Natural killer cell (primary cell): ENCODE measurements around the gene AZI2. TPM values are rescaled to one million over a fixed set of nuclear protein-coding genes. Genes with fewer than 3 reads are reported as not detected.
A peak's percentile ranks its signal among the peaks of the same experiment; 100 is the strongest.

Source experiments
- ATAC-seq, 3 donors: fragments of 150-1000 bp in 2 of 3; fragments of 200-7000 bp in 1 of 3; cut with Tn5 transposase; 1 replicate in 1 of 3; 2 replicates in 2 of 3; pipeline ENCODE4 v1.10.0; 2021; ENCODE audit warnings: mild to moderate bottlenecking in 2 of 3, moderate library complexity in 2 of 3
- DNase-seq, 2 donors: peaks; one replicate each; pipeline versions ENCODE4 v3.0.0 to v3.0.0-alpha.2; 2013 to 2021; ENCODE audit warnings: mixed read lengths in 1 of 2
- H3K27ac ChIP-seq: one replicate; pipeline ENCODE4 v1.5.1; 2013; ENCODE audit warnings: mild to moderate bottlenecking, low read length
- H3K27me3 ChIP-seq: one replicate; pipeline ENCODE4 v1.6.1; 2013; ENCODE audit warnings: low read length; ENCODE audit not compliant: control insufficient read depth, insufficient read depth
- H3K36me3 ChIP-seq: one replicate; pipeline ENCODE4 v1.6.1; 2013; ENCODE audit warnings: low read length; ENCODE audit not compliant: control insufficient read depth, insufficient read depth
- H3K4me1 ChIP-seq: one replicate; pipeline ENCODE4 v1.6.1; 2013; ENCODE audit warnings: low read length; ENCODE audit not compliant: control insufficient read depth, insufficient read depth
- H3K4me3 ChIP-seq: one replicate; pipeline ENCODE4 v1.5.1; 2013; ENCODE audit warnings: low read length
- H3K9me3 ChIP-seq: one replicate; pipeline ENCODE4 v1.6.1; 2013; ENCODE audit warnings: low read length; ENCODE audit not compliant: control insufficient read depth, insufficient read depth
- H3K27ac Mint-ChIP-seq, 2 donors: one replicate each; pipeline ENCODE4 v1.8.0; 2022; ENCODE audit warnings: mild to moderate bottlenecking in 2 of 2, mixed read lengths in 2 of 2, moderate library complexity in 1 of 2
- H3K27me3 Mint-ChIP-seq, 2 donors: one replicate each; pipeline ENCODE4 v1.8.0; 2022; ENCODE audit warnings: low read depth in 2 of 2, mixed read lengths in 2 of 2
- H3K36me3 Mint-ChIP-seq: one replicate; pipeline ENCODE4 v1.8.0; 2022; ENCODE audit warnings: mixed read lengths
- H3K4me1 Mint-ChIP-seq, 2 donors: one replicate each; pipeline ENCODE4 v1.8.0; 2022; ENCODE audit warnings: mixed read lengths in 2 of 2
- H3K4me3 Mint-ChIP-seq: one replicate; pipeline ENCODE4 v1.8.0; 2022; ENCODE audit warnings: mild to moderate bottlenecking, moderate library complexity, mixed read lengths
- H3K9me3 Mint-ChIP-seq, 2 donors: one replicate each; pipeline ENCODE4 v1.8.0; 2022; ENCODE audit warnings: mixed read lengths in 2 of 2
- WGBS: methylation state at CpG from one replicate; pipeline ENCODE4 v1.1.7; 2013; ENCODE audit warnings: missing lambda C conversion rate; ENCODE audit not compliant: insufficient coverage; 5-methylcytosine and 5-hydroxymethylcytosine counted together
- intact Hi-C: fragments of 100-400 bp; cut with micrococcal nuclease; formaldehyde crosslinking; loops from one replicate; pipeline ENCODE4 v1.14.2; 2022
- total RNA-seq, 4 donors: library from RNA; stranded (reverse); fragments of 120-200 nt in 1 of 4; gene quantifications; one replicate each; pipeline versions ENCODE4 v1.2.3 to v1.2.4, GENCODE V29; 2013 to 2022
- TF ChIP-seq, protein P1 (sequence below): fragments of 200-600 bp; IDR thresholded peaks from one replicate; pipeline ENCODE4 v1.8.0; 2022; ENCODE audit warnings: antibody characterized with exemption

AZI2 gene
- total RNA-seq, 3 donors from 2014 or later (not counting 1 experiment from before 2014, with no cell fraction given): 29.3 to 38.6 (median 32.0) TPM

DNA sequence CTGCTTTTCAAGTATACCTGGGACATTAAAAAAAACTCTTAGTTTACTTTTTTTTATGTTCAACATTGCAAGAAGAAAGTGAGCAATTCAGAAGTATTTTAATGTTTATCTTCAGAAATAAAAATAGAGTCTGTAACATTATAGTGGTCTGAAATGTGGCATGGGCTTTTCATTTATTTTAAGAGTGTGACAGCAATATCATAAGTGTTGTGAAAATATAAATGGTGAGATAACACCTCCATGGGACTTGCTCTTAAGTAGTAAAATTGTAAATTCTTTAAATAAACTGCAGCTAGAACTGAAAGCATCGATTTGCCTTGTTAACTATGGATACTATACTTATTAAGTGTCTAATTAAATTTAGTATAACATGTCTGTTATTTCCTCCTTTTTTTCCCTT, 48.9 kb downstream of the AZI2 start:
- intact Hi-C loops: loop anchor here (2.0 to 5.0 kb wide), 2 partner anchors 27 to 48 kb away; partner anchors contain the start of genes AZI2 and ZCWPW2
- Mint-ChIP-seq H3K36me3 (no peaks in the 10 kb centered on the region), H3K9me3 (no peaks in the 10 kb centered on the region), H3K4me3 (peak overlapping the region; percentile 75), H3K27me3 (no peaks in the 10 kb centered on the region), H3K4me1 (peaks cover 45 to 64% of the 10 kb centered on the region in 2 donors), H3K27ac (peak overlapping the region; percentile 79 to 82)
- Histone ChIP-seq H3K27ac (peak overlapping the region; percentile 56), H3K4me1 (peaks cover 9% of the 10 kb centered on the region), H3K9me3 (no peaks in the 10 kb centered on the region), H3K27me3 (no peaks in the 10 kb centered on the region), H3K36me3 (peaks cover 31% of the 10 kb centered on the region), H3K4me3 (no peak overlapping the region)
- TF ChIP-seq, protein P1, sequence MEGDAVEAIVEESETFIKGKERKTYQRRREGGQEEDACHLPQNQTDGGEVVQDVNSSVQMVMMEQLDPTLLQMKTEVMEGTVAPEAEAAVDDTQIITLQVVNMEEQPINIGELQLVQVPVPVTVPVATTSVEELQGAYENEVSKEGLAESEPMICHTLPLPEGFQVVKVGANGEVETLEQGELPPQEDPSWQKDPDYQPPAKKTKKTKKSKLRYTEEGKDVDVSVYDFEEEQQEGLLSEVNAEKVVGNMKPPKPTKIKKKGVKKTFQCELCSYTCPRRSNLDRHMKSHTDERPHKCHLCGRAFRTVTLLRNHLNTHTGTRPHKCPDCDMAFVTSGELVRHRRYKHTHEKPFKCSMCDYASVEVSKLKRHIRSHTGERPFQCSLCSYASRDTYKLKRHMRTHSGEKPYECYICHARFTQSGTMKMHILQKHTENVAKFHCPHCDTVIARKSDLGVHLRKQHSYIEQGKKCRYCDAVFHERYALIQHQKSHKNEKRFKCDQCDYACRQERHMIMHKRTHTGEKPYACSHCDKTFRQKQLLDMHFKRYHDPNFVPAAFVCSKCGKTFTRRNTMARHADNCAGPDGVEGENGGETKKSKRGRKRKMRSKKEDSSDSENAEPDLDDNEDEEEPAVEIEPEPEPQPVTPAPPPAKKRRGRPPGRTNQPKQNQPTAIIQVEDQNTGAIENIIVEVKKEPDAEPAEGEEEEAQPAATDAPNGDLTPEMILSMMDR: no peak
- WGBS: no CpG with 5 or more reads among the region's 1 CpG
- ATAC-seq (peak; percentile 61 to 73 (median 72)), DNase-seq (no peak)

DNA sequence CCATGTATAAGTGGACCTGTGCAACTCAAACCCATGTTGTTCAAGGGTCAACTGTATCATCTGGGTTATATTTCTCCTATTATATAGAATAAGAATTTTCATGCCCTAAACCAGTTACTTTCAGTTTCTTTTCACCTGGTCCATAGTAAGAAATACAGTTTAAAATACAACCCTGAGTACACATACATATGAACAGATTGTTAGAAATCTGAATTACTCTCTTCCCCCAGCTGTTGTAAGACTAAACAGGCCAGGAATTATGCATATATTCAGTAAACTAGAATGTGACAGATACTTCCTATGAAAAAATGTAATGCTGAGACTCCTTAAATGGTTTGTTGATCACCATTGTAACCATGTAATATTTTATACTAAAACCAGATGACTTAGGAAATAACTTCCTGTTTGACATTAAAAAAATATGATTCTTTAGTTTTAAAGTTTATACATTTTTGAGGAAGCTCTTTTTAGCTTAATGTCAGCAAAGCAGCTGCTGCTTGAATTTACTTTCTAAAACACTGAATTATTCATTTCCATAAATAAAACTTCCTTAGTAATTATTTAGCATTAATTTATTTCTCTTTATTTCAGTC, 52.6 kb downstream of the AZI2 start:
- intact Hi-C loops: loop anchor here (5.0 kb wide), 1 partner anchor 51 kb away; the partner anchor contains the start of genes AZI2 and ZCWPW2
- Mint-ChIP-seq H3K4me1 (peaks cover 61 to 72% of the 10 kb centered on the region in 2 donors), H3K4me3 (peak overlapping the region; percentile 92), H3K9me3 (no peaks in the 10 kb centered on the region), H3K27me3 (no peaks in the 10 kb centered on the region), H3K27ac (peak overlapping the region; percentile 94 to 95), H3K36me3 (no peaks in the 10 kb centered on the region)
- Histone ChIP-seq H3K27me3 (no peaks in the 10 kb centered on the region), H3K9me3 (no peaks in the 10 kb centered on the region), H3K4me3 (peak overlapping the region; percentile 72), H3K4me1 (peaks cover 9% of the 10 kb centered on the region), H3K36me3 (peaks cover 20% of the 10 kb centered on the region), H3K27ac (peak overlapping the region; percentile 94)
- TF ChIP-seq, protein P1: no peak
- peak in 1 of 2 donors; percentile 19 for DNase-seq
- peak; percentile 28 to 31 (median 29) for ATAC-seq

DNA sequence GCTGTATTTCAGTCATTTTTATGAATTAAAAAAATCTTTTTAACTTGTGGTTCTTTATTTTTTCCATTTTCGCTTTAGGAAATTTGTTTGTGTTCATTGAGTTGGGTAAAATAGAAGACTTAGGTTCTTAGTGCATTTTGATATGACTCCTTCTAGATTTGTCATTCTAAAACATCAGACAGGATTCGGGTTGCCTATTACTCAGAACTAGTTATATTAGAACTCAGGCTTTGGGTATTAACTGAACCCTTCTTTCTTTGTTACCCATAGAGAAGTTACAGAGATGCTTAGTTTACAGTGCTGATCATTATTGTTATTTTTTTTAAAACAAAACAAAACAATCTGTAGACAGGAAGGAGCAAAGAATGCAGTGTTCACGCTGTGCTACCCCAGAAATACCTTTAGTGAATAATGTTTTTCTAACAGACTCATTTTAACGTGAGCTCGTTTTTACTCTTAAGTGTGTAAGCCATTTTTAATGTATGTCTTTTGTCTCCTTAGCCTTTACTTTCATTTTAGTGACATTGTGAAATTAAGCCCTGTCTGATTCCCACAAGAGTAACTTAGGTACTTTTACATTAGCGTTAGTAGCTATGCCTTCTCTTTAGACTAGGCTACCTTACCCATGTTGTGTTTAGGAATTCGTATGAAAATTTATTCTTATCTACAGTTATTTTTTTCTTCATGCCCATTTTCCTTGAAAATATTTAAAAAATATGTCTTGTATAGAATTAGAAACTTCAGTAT, 53.8 kb downstream of the AZI2 start:
- no peaks in the 10 kb centered on the region for H3K9me3 Mint-ChIP-seq
- ATAC-seq (peak; percentile 40 to 44 (median 40)), DNase-seq (peak in 1 of 2 donors; percentile 30)
- H3K27ac ChIP-seq: peak overlapping the region; percentile 94
- no peaks in the 10 kb centered on the region for H3K9me3 ChIP-seq
- H3K4me1 Mint-ChIP-seq: peaks cover 58 to 70% of the 10 kb centered on the region in 2 donors
- TF ChIP-seq, protein P1: no peak
- no CpG with 5 or more reads among the region's 7 CpGs for WGBS
- H3K27ac Mint-ChIP-seq: peak overlapping the region; percentile 94 to 95
- H3K36me3 ChIP-seq: peaks cover 20% of the 10 kb centered on the region
- peak overlapping the region; percentile 92 for H3K4me3 Mint-ChIP-seq
- H3K4me3 ChIP-seq: peak overlapping the region; percentile 72
- H3K27me3 ChIP-seq: no peaks in the 10 kb centered on the region
- no peaks in the 10 kb centered on the region for H3K36me3 Mint-ChIP-seq
- intact Hi-C loops: loop anchor here (5.0 kb wide), 1 partner anchor 52 kb away; the partner anchor contains the start of genes AZI2 and ZCWPW2
- H3K27me3 Mint-ChIP-seq: no peaks in the 10 kb centered on the region
- peaks cover 4% of the 10 kb centered on the region for H3K4me1 ChIP-seq
